Measurements from ENCODE around the gene ITGAD.

Gene ITGAD

GRCh38 chr16:31452631-31453106 is 59.5 kb downstream of the ITGAD start:
- TF ChIP-seq TCF4 (CRISPR knock-in tag; IDR thresholded peaks at IDR 0.05; ENCODE audit: borderline replicate concordance) (no peak), PATZ1 (CRISPR knock-in tag; IDR thresholded peaks at IDR 0.05; ENCODE audit: borderline replicate concordance) (no peak)
- ATAC-seq, result peak; percentile 78

GRCh38 chr16:31453255-31454204 is 60.4 kb downstream of the ITGAD start:
- ATAC-seq, result peak; percentile 7
- TF ChIP-seq ZFP3 (CRISPR knock-in tag; IDR thresholded peaks at IDR 0.05) (no peak), PATZ1 (CRISPR knock-in tag; IDR thresholded peaks at IDR 0.05; ENCODE audit: borderline replicate concordance) (no peak), ISL1 (CRISPR knock-in tag; IDR thresholded peaks at IDR 0.05) (no peak), TCF4 (CRISPR knock-in tag; IDR thresholded peaks at IDR 0.05; ENCODE audit: borderline replicate concordance) (no peak), ZNF70 (CRISPR knock-in tag; IDR thresholded peaks at IDR 0.05) (no peak), TOX (CRISPR knock-in tag; IDR thresholded peaks at IDR 0.05; ENCODE audit: borderline replicate concordance) (no peak), CSRNP3 (CRISPR knock-in tag; IDR thresholded peaks at IDR 0.05) (no peak), CSDC2 (CRISPR knock-in tag; IDR thresholded peaks at IDR 0.05) (no peak), ARNTL (CRISPR knock-in tag; IDR thresholded peaks at IDR 0.05; ENCODE audit: borderline replicate concordance, low read depth) (no peak), PPARA (CRISPR knock-in tag; IDR thresholded peaks at IDR 0.05; ENCODE audit: borderline replicate concordance) (no peak), ZNF8 (CRISPR knock-in tag; IDR thresholded peaks at IDR 0.05) (no peak)

GRCh38 chr16:31455601-31456314 is 62.6 kb downstream of the ITGAD start:
- TF ChIP-seq TCF4 (CRISPR knock-in tag; IDR thresholded peaks at IDR 0.05; ENCODE audit: borderline replicate concordance) (no peak), ZFP3 (CRISPR knock-in tag; IDR thresholded peaks at IDR 0.05) (no peak), ZNF70 (CRISPR knock-in tag; IDR thresholded peaks at IDR 0.05) (no peak), ZNF8 (CRISPR knock-in tag; IDR thresholded peaks at IDR 0.05) (no peak), ZFP30 (CRISPR knock-in tag; IDR thresholded peaks at IDR 0.05) (no peak), GLIS3 (CRISPR knock-in tag; IDR thresholded peaks at IDR 0.05) (no peak), BACH2 (CRISPR knock-in tag; IDR thresholded peaks at IDR 0.05; ENCODE audit: borderline replicate concordance) (no peak), ISL1 (CRISPR knock-in tag; IDR thresholded peaks at IDR 0.05) (no peak), RARB (CRISPR knock-in tag; IDR thresholded peaks at IDR 0.05) (no peak)
- ATAC-seq, result no peak

- TF ChIP-seq CREB5 (CRISPR knock-in tag; IDR thresholded peaks at IDR 0.05; ENCODE audit: low read depth), result no peak
- TF ChIP-seq ZC3H10 (CRISPR knock-in tag; IDR thresholded peaks at IDR 0.05), result no peak
- no peak for TF ChIP-seq ESRRG (CRISPR knock-in tag; IDR thresholded peaks at IDR 0.05)
- TF ChIP-seq TOX (CRISPR knock-in tag; IDR thresholded peaks at IDR 0.05; ENCODE audit: borderline replicate concordance), result no peak
- no peak for TF ChIP-seq CSDC2 (CRISPR knock-in tag; IDR thresholded peaks at IDR 0.05)
- TF ChIP-seq ZNF8 (CRISPR knock-in tag; IDR thresholded peaks at IDR 0.05), result no peak
- no peak for TF ChIP-seq ARNTL (CRISPR knock-in tag; IDR thresholded peaks at IDR 0.05; ENCODE audit: borderline replicate concordance, low read depth)
- no peak for TF ChIP-seq PATZ1 (CRISPR knock-in tag; IDR thresholded peaks at IDR 0.05; ENCODE audit: borderline replicate concordance)
- TF ChIP-seq ZNF70 (CRISPR knock-in tag; IDR thresholded peaks at IDR 0.05), result no peak
- no peak for TF ChIP-seq ZFP30 (CRISPR knock-in tag; IDR thresholded peaks at IDR 0.05)
- no peak for TF ChIP-seq GLIS3 (CRISPR knock-in tag; IDR thresholded peaks at IDR 0.05)
- TF ChIP-seq TCF4 (CRISPR knock-in tag; IDR thresholded peaks at IDR 0.05; ENCODE audit: borderline replicate concordance), result no peak
Measured at GRCh38 chr16:31456988-31457360, 63.8 kb downstream of the ITGAD start.

More at GRCh38 chr16:31456988-31457360, 63.8 kb downstream of the ITGAD start:
- ATAC-seq, result no peak
